ENCODE results near the gene C1orf159. TPM values are rescaled to one million over a fixed set of nuclear protein-coding genes. Genes with fewer than 3 reads are reported as not detected.

C1orf159 gene
- total and polyA plus RNA-seq, 2 experiments from 2014 or later: 9.6 to 21.5 TPM

DNA sequence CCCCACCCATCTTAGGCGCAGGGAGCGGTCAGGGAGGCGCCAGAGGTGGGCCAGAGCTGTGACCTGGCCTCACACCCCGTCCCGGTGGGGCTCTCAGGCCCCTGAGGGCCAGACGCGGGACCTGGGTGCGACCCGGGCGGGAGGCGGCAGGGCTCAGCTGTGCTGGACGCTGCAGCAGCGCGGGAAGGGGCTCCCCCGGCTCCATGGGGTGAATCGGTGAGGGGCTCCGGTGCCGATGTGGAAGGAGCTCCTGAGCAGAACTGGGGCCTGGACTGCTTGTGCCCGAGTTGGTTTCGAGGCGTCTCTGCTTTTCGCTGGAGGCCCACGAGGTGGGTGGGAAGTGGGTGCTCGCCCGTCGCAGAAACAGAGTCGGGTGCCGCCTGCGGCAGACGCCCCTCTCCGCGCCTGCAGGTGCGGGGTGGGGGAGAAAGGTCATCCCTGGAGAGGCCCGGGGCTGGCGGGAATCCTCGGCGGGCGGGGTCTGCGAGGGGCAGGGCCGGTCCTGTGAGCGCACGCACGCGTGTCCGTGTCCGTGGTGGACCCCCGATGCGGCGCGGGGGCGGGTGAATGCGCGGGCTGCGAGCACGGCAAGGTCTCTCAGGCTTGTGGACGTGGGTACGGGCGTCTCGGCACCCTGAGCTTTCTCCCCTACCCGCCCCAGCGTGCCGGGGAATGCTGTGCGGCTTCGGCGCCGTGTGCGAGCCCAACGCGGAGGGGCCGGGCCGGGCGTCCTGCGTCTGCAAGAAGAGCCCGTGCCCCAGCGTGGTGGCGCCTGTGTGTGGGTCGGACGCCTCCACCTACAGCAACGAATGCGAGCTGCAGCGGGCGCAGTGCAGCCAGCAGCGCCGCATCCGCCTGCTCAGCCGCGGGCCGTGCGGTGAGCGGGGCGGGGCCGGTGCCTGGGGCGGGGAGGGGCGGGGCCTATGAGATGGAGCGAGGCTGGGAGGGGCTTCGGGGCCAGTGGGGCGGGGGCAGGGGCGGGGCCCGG is 75.6 kb downstream of the C1orf159 start:
- Mint-ChIP-seq H3K4me1 (peaks cover 4% of the 10 kb centered on the region; the same call in 2 of the 3 replicates), H3K9me3 (no peaks in the 10 kb centered on the region), H3K27me3 (ENCODE audit: insufficient read depth, low read depth, poor library complexity) (peaks cover 45% of the 10 kb centered on the region), H3K27ac (no peak overlapping the region), H3K36me3 (ENCODE audit: low read depth) (peaks cover 14% of the 10 kb centered on the region), H3K4me3 (peak overlapping the region; percentile 60)
- no peak overlapping the region for H3K27ac ChIP-seq (ENCODE audit: low read depth)
- ATAC-seq: peak; percentile 86
- peaks cover 7% of the 10 kb centered on the region; the same call in 1 of the 2 replicates for H3K4me1 ChIP-seq (ENCODE audit: insufficient read depth)
- H4K20me1 ChIP-seq (replicated peaks; ENCODE audit: insufficient read depth): peaks cover 30% of the 10 kb centered on the region
- TF ChIP-seq, protein P1, sequence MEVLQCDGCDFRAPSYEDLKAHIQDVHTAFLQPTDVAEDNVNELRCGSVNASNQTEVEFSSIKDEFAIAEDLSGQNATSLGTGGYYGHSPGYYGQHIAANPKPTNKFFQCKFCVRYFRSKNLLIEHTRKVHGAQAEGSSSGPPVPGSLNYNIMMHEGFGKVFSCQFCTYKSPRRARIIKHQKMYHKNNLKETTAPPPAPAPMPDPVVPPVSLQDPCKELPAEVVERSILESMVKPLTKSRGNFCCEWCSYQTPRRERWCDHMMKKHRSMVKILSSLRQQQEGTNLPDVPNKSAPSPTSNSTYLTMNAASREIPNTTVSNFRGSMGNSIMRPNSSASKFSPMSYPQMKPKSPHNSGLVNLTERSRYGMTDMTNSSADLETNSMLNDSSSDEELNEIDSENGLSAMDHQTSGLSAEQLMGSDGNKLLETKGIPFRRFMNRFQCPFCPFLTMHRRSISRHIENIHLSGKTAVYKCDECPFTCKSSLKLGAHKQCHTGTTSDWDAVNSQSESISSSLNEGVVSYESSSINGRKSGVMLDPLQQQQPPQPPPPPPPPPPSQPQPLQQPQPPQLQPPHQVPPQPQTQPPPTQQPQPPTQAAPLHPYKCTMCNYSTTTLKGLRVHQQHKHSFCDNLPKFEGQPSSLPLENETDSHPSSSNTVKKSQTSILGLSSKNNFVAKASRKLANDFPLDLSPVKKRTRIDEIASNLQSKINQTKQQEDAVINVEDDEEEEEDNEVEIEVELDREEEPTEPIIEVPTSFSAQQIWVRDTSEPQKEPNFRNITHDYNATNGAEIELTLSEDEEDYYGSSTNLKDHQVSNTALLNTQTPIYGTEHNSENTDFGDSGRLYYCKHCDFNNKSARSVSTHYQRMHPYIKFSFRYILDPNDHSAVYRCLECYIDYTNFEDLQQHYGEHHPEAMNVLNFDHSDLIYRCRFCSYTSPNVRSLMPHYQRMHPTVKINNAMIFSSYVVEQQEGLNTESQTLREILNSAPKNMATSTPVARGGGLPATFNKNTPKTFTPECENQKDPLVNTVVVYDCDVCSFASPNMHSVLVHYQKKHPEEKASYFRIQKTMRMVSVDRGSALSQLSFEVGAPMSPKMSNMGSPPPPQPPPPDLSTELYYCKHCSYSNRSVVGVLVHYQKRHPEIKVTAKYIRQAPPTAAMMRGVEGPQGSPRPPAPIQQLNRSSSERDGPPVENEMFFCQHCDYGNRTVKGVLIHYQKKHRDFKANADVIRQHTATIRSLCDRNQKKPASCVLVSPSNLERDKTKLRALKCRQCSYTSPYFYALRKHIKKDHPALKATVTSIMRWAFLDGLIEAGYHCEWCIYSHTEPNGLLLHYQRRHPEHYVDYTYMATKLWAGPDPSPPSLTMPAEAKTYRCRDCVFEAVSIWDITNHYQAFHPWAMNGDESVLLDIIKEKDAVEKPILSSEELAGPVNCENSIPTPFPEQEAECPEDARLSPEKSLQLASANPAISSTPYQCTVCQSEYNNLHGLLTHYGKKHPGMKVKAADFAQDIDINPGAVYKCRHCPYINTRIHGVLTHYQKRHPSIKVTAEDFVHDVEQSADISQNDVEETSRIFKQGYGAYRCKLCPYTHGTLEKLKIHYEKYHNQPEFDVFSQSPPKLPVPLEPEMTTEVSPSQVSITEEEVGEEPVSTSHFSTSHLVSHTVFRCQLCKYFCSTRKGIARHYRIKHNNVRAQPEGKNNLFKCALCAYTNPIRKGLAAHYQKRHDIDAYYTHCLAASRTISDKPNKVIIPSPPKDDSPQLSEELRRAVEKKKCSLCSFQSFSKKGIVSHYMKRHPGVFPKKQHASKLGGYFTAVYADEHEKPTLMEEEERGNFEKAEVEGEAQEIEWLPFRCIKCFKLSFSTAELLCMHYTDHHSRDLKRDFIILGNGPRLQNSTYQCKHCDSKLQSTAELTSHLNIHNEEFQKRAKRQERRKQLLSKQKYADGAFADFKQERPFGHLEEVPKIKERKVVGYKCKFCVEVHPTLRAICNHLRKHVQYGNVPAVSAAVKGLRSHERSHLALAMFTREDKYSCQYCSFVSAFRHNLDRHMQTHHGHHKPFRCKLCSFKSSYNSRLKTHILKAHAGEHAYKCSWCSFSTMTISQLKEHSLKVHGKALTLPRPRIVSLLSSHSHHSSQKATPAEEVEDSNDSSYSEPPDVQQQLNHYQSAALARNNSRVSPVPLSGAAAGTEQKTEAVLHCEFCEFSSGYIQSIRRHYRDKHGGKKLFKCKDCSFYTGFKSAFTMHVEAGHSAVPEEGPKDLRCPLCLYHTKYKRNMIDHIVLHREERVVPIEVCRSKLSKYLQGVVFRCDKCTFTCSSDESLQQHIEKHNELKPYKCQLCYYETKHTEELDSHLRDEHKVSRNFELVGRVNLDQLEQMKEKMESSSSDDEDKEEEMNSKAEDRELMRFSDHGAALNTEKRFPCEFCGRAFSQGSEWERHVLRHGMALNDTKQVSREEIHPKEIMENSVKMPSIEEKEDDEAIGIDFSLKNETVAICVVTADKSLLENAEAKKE (CRISPR knock-in tag; IDR thresholded peaks at IDR 0.05): no peak
- TF ChIP-seq ZNF331 (CRISPR knock-in tag; IDR thresholded peaks at IDR 0.05; ENCODE audit: low read depth) (no peak), ZNF114 (CRISPR knock-in tag; IDR thresholded peaks at IDR 0.05) (no peak), CREB1 (CRISPR knock-in tag; IDR thresholded peaks at IDR 0.05; ENCODE audit: low read depth) (0 out of 2 replicates have a peak, but pooled peaks have one; percentile 9)
- TF ChIP-seq, protein P2, sequence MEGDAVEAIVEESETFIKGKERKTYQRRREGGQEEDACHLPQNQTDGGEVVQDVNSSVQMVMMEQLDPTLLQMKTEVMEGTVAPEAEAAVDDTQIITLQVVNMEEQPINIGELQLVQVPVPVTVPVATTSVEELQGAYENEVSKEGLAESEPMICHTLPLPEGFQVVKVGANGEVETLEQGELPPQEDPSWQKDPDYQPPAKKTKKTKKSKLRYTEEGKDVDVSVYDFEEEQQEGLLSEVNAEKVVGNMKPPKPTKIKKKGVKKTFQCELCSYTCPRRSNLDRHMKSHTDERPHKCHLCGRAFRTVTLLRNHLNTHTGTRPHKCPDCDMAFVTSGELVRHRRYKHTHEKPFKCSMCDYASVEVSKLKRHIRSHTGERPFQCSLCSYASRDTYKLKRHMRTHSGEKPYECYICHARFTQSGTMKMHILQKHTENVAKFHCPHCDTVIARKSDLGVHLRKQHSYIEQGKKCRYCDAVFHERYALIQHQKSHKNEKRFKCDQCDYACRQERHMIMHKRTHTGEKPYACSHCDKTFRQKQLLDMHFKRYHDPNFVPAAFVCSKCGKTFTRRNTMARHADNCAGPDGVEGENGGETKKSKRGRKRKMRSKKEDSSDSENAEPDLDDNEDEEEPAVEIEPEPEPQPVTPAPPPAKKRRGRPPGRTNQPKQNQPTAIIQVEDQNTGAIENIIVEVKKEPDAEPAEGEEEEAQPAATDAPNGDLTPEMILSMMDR (conservative IDR thresholded peaks at IDR 0.05; ENCODE audit: low read depth in 2 of 2): 0 out of 4 replicates have a peak, but pooled peaks of 1 of the 2 experiments have one; percentile 11
- no peaks in the 10 kb centered on the region; the same call in 1 of the 2 replicates for H3K36me3 ChIP-seq (ENCODE audit: insufficient read depth)
- H2AFZ ChIP-seq: no peak overlapping the region
- DNase-seq (ENCODE audit: low spot score): peak; percentile 93
- peaks cover 45% of the 10 kb centered on the region for H3K27me3 ChIP-seq (ENCODE audit: insufficient read depth)
- H3F3A ChIP-seq (replicated peaks; ENCODE audit: low read depth): no peaks in the 10 kb centered on the region
- peak overlapping the region; percentile 81 for H3K4me2 ChIP-seq
- no peaks in the 10 kb centered on the region for H3K9me2 ChIP-seq (ENCODE audit: insufficient read depth)
- peak overlapping the region; percentile 54 for H3K4me3 ChIP-seq
- no peaks in the 10 kb centered on the region for H3K79me2 ChIP-seq (replicated peaks; ENCODE audit: insufficient read depth)
